ENCODE measurements around the gene BCAP31. TPM values are rescaled to one million over a fixed set of nuclear protein-coding genes. Genes with fewer than 3 reads are reported as not detected.

BCAP31 gene
- total and polyA plus RNA-seq, 10 donors, result 77.3 to 173 (median 134) TPM

GRCh38 chrX:153739754-153740486 lies 15.7 kb upstream of the BCAP31 start:
- WGBS, 5 donors, result 78 to 96% (median 84%) methylated on average over 5 to 29 of the region's 29 CpGs
- Histone ChIP-seq H3K36me3 (peaks cover 0 to 60% (median 4%) of the 10 kb centered on the region in 6 donors), H3K4me1 (peaks cover 0 to 41% (median 9%) of the 10 kb centered on the region in 6 donors), H3K27ac (no peak overlapping the region), H3K27me3 (replicated peaks in 1 of 7) (peaks cover 0 to 7% (median 0%) of the 10 kb centered on the region in 7 donors), H3K4me3 (no peak overlapping the region), H3K9me3 (no peaks in the 10 kb centered on the region)
- intact Hi-C loops (cut with DNase I; ENCODE audit: low total_unique reads), result no loop called here
- peak in 2 of 3 donors; percentile 31 to 53 for TF ChIP-seq POLR2AphosphoS5 (IDR thresholded peaks at IDR 0.05)
- TF ChIP-seq, protein P1, sequence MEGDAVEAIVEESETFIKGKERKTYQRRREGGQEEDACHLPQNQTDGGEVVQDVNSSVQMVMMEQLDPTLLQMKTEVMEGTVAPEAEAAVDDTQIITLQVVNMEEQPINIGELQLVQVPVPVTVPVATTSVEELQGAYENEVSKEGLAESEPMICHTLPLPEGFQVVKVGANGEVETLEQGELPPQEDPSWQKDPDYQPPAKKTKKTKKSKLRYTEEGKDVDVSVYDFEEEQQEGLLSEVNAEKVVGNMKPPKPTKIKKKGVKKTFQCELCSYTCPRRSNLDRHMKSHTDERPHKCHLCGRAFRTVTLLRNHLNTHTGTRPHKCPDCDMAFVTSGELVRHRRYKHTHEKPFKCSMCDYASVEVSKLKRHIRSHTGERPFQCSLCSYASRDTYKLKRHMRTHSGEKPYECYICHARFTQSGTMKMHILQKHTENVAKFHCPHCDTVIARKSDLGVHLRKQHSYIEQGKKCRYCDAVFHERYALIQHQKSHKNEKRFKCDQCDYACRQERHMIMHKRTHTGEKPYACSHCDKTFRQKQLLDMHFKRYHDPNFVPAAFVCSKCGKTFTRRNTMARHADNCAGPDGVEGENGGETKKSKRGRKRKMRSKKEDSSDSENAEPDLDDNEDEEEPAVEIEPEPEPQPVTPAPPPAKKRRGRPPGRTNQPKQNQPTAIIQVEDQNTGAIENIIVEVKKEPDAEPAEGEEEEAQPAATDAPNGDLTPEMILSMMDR (IDR thresholded peaks at IDR 0.05 in 8 of 11, conservative IDR thresholded peaks at IDR 0.05 in 3 of 11), result no peak
- DNase-seq, result peak; percentile 68

DNA sequence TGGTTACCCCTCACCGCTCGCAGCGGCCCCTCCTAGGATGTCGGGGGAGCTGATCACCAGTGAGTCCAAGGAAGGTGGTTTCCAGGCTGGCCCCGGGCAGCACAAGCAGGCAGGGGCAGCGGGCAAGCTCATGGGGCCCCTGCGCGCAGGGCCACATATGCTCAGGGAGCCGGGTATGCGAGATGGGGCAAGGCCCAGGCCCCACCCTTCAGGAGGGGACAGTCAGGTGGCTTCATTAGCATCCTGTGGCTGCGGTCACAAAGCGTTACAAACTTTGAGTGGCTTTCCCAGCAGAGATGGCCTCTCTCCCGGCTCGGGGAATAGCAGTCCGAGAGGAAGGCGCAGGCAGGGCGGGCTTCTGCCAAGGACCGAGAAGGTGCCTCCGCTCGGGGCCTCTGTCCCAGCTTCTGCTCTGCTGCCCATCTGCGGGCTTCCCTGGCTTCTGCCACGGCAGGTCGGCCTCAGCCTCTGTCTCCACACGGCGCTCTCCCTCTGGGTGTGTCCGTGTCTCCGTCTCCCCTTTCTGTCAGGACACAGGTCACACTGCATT lies 13.9 kb upstream of the BCAP31 start:
- Histone ChIP-seq H3K27me3 (replicated peaks in 1 of 7) (no peaks in the 10 kb centered on the region), H3K4me3 (no peak overlapping the region), H3K4me1 (peaks cover 0 to 30% (median 3%) of the 10 kb centered on the region in 6 donors), H3K36me3 (peaks cover 0 to 66% (median 4%) of the 10 kb centered on the region in 6 donors), H3K27ac (no peak overlapping the region), H3K9me3 (no peaks in the 10 kb centered on the region)
- intact Hi-C loops (cut with DNase I; ENCODE audit: low total_unique reads), result no loop called here
- WGBS, 5 donors, result 90 to 98% (median 93%) methylated on average over 8 to 27 of the region's 27 CpGs
- TF ChIP-seq, protein P1 (IDR thresholded peaks at IDR 0.05 in 8 of 11, conservative IDR thresholded peaks at IDR 0.05 in 3 of 11), result no peak
- TF ChIP-seq POLR2A (IDR thresholded peaks at IDR 0.05), result no peak
- no peak for TF ChIP-seq POLR2AphosphoS5 (IDR thresholded peaks at IDR 0.05)
- peak; percentile 69 for DNase-seq

- intact Hi-C loops (cut with DNase I; ENCODE audit: low total_unique reads), result no loop called here
- 84 to 93% (median 87%) methylated on average over 3 to 15 of the region's 15 CpGs for WGBS, 5 donors
- Histone ChIP-seq H3K36me3 (peaks cover 0 to 66% (median 4%) of the 10 kb centered on the region in 6 donors), H3K9me3 (peaks cover 0 to 8% (median under 1%) of the 10 kb centered on the region in 8 donors), H3K27ac (no peak overlapping the region), H3K4me3 (no peak overlapping the region), H3K4me1 (peaks cover 0 to 25% (median 2%) of the 10 kb centered on the region in 6 donors), H3K27me3 (replicated peaks in 1 of 7) (no peaks in the 10 kb centered on the region)
- TF ChIP-seq, protein P1 (IDR thresholded peaks at IDR 0.05 in 8 of 11, conservative IDR thresholded peaks at IDR 0.05 in 3 of 11), result no peak
- TF ChIP-seq POLR2A (IDR thresholded peaks at IDR 0.05) (no peak), POLR2AphosphoS5 (IDR thresholded peaks at IDR 0.05) (no peak)
- DNase-seq, result peak; percentile 54
Measured at GRCh38 chrX:153736871-153737441, 12.8 kb upstream of the BCAP31 start.
